GM12878 (cell line): ENCODE measurements around the gene COL19A1. TPM values are rescaled to one million over a fixed set of nuclear protein-coding genes. Genes with fewer than 3 reads are reported as not detected.

ENCODE experiments used
- BACH1 ChIP-seq: fragments of 450-650 bp; IDR thresholded peaks from 2 replicates; pipeline ENCODE4 v1.6.1; 2017; ENCODE audit warnings: mild to moderate bottlenecking, borderline replicate concordance
- CHD1 ChIP-seq: IDR thresholded peaks from 2 replicates; pipeline ENCODE4 v1.6.1; 2012; ENCODE audit warnings: low read depth, low read length, improper control_type of control experiment
- CHD2 ChIP-seq: IDR thresholded peaks from 2 replicates; pipeline ENCODE4 v1.6.1; 2011; ENCODE audit warnings: low read depth, low read length, improper control_type of control experiment, borderline replicate concordance
- DPF2 ChIP-seq: fragments of 450-650 bp; IDR thresholded peaks from 2 replicates; pipeline ENCODE4 v1.6.1; 2017; ENCODE audit warnings: mild to moderate bottlenecking
- FOXM1 ChIP-seq: IDR thresholded peaks from 2 replicates; pipeline ENCODE4 v1.6.1; 2012; ENCODE audit warnings: low read depth, mild to moderate bottlenecking, inconsistent platforms, low read length, moderate library complexity
- HDAC2 ChIP-seq: fragments of 200-600 bp; sonication (generic); IDR thresholded peaks from 2 replicates; pipeline ENCODE4 v1.6.1; 2017
- HSF1 ChIP-seq: fragments of 150-350 bp; IDR thresholded peaks from 2 replicates; pipeline ENCODE4 v1.6.1; 2014; ENCODE audit warnings: mild to moderate bottlenecking, low read depth, low read length
- IRF4 ChIP-seq: IDR thresholded peaks from 2 replicates; pipeline ENCODE4 v1.6.1; 2011; ENCODE audit warnings: low read depth, low read length
- KDM1A ChIP-seq: fragments of 200-600 bp; sonication (generic); IDR thresholded peaks from 2 replicates; pipeline ENCODE4 v1.6.1; 2016; ENCODE audit warnings: borderline replicate concordance
- MXI1 ChIP-seq: fragments of 150-350 bp; IDR thresholded peaks from 2 replicates; pipeline ENCODE4 v1.6.1; 2011; ENCODE audit warnings: low read depth, mild to moderate bottlenecking, inconsistent platforms, low read length, improper control_type of control experiment
- NBN ChIP-seq: fragments of 450-650 bp; IDR thresholded peaks from 2 replicates; pipeline ENCODE4 v1.6.1; 2016
- NR2F1 ChIP-seq: fragments of 450-650 bp; conservative IDR thresholded peaks from 2 replicates; pipeline ENCODE4 v1.6.1; 2017; ENCODE audit warnings: mild to moderate bottlenecking
- PAX5 ChIP-seq: IDR thresholded peaks from 2 replicates; pipeline ENCODE4 v1.6.1; 2011; ENCODE audit warnings: low read depth, low read length, borderline replicate concordance
- POLR2AphosphoS5 ChIP-seq: IDR thresholded peaks from 2 replicates; pipeline ENCODE4 v1.6.1; 2011; ENCODE audit warnings: mild to moderate bottlenecking, low read length, inconsistent platforms
- RAD21 ChIP-seq: IDR thresholded peaks from 2 replicates; pipeline ENCODE4 v1.6.1; 2011; ENCODE audit warnings: mild to moderate bottlenecking, low read depth, low read length, moderate library complexity; ENCODE audit not compliant: insufficient read depth
- RB1 ChIP-seq: fragments of 450-650 bp; formaldehyde crosslinking; IDR thresholded peaks from 2 replicates; pipeline ENCODE4 v1.6.1; 2017; ENCODE audit warnings: mild to moderate bottlenecking, borderline replicate concordance
- REST ChIP-seq: IDR thresholded peaks from 2 replicates; pipeline ENCODE4 v1.6.1; 2012; ENCODE audit warnings: mild to moderate bottlenecking, low read depth, low read length
- SIX5 ChIP-seq: IDR thresholded peaks from 2 replicates; pipeline ENCODE4 v1.6.1; 2011; ENCODE audit warnings: mild to moderate bottlenecking, low read depth, low read length, moderate library complexity; ENCODE audit not compliant: severe bottlenecking
- SP1 ChIP-seq: IDR thresholded peaks from one replicate; pipeline ENCODE4 v1.6.1; 2011; ENCODE audit warnings: low read depth, low read length
- SPI1 ChIP-seq: IDR thresholded peaks from 2 replicates; pipeline ENCODE4 v1.6.1; 2011; ENCODE audit warnings: low read depth, mild to moderate bottlenecking, low read length, moderate library complexity, borderline replicate concordance; ENCODE audit not compliant: insufficient read depth
- SRF ChIP-seq, 2 experiments: IDR thresholded peaks; 2 replicates each; pipeline ENCODE4 v1.6.1; 2011; ENCODE audit warnings: low read depth in 2 of 2, low read length in 2 of 2, mild to moderate bottlenecking in 1 of 2, moderate library complexity in 1 of 2
- SUZ12 ChIP-seq: fragments of 200-600 bp; sonication (generic); IDR thresholded peaks from one replicate; pipeline ENCODE4 v1.6.1; 2018; ENCODE audit warnings: antibody characterized with exemption, mild to moderate bottlenecking; ENCODE audit not compliant: unreplicated experiment
- TARDBP ChIP-seq: IDR thresholded peaks from 2 replicates; pipeline ENCODE4 v1.6.1; 2016; ENCODE audit warnings: borderline replicate concordance
- TCF12 ChIP-seq: IDR thresholded peaks from 2 replicates; pipeline ENCODE4 v1.6.1; 2011; ENCODE audit warnings: low read depth, mild to moderate bottlenecking, low read length
- TCF7 ChIP-seq: IDR thresholded peaks from 2 replicates; pipeline ENCODE4 v1.6.1; 2014; ENCODE audit warnings: antibody characterized with exemption, borderline replicate concordance
- ZNF274 ChIP-seq: IDR thresholded peaks from one replicate; pipeline ENCODE4 v1.8.0; 2011; ENCODE audit not compliant: insufficient read length, insufficient read depth
- polyA plus RNA-seq, 11 experiments: library from polyadenylated mRNA; depleted of rRNA in 4 of 11; unstranded in 6 of 11; stranded (reverse) in 5 of 11; fragments of >200 nt; fragmentation: Nextera tagmentation in 4 of 11; fragmentation: Illumina TruSeq in 1 of 11; extraction: Ambion mirVana in 4 of 11; extraction: Trizol in 1 of 11; gene quantifications; 1 replicate in 1 of 11; 2 replicates in 10 of 11; pipeline versions ENCODE4 v1.2.1 to v1.2.3, GENCODE V29; 2011 to 2016; ENCODE audit warnings: inconsistent platforms in 2 of 11, missing spikeins in 2 of 11, low read depth in 1 of 11
- total RNA-seq, 4 experiments: library from RNA; depleted of rRNA in 3 of 4; stranded (reverse); fragments of >200 nt in 3 of 4; fragmentation: Illumina TruSeq in 1 of 4; extraction: Trizol in 1 of 4; gene quantifications; 2 replicates each; pipeline versions ENCODE4 v1.2.1 to v1.2.3, GENCODE V29; 2013 to 2021
- TF ChIP-seq, protein P1 (sequence below): fragments of 450-650 bp; IDR thresholded peaks from 2 replicates; pipeline ENCODE4 v1.6.1; 2018; ENCODE audit warnings: mild to moderate bottlenecking, low read depth, moderate library complexity; ENCODE audit not compliant: partially characterized antibody

The COL19A1 gene
- total and polyA plus RNA-seq, 10 of the 15 experiments (the other 5 are each of a cell fraction or from before 2014, with no cell fraction given) = 1.1 to 13.5 (median 4.1) TPM

DNA sequence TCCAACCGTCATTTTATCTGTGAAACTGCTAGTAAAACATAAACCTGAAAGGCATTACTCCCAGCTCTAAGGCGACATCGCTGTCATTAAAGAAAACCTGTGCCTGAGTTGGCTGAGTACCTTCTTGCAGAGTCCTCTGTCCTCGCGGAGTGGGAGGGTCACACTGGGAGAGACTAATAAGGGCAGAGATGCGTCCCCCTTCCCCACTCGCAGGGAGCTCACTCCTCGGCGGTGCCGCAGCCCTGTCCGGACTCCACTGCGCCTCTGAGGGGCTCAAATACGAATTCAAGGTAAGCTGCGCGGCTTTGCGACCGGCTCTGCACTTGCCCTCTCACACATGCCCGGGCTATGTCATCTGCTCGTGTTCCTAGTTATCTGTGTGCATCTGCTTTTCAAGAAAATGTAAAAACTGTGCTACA, at the start of gene COL19A1 (continued):
- TF ChIP-seq SPI1 (no peak), SP1 (no peak), TCF12 (no peak), REST (0 out of 2 replicates have a peak, but pooled peaks have one; percentile 33), NR2F1 (no peak), TARDBP (no peak), HSF1 (no peak), MXI1 (no peak; the same call in 1 of the 2 replicates), SIX5 (no peak), BACH1 (no peak; the same call in 1 of the 2 replicates), TCF7 (no peak), IRF4 (no peak), CHD1 (peak; percentile 37; the same call in 1 of the 2 replicates), SUZ12 (no peak), RAD21 (no peak), RB1 (no peak), DPF2 (peak; percentile 13; the same call in 1 of the 2 replicates), CHD2 (no peak), SRF (IDR thresholded peaks at IDR 0.05; ENCODE audit: low read depth in 2 of 2, low read length in 2 of 2) (peak; percentile 21 to 55; a peak in 1 of 4 replicates), POLR2AphosphoS5 (peak; percentile 80), PAX5 (no peak), FOXM1 (no peak), KDM1A (no peak), ZNF274 (no peak), HDAC2 (no peak), NBN (0 out of 2 replicates have a peak, but pooled peaks have one; percentile 84)
- TF ChIP-seq, protein P1, sequence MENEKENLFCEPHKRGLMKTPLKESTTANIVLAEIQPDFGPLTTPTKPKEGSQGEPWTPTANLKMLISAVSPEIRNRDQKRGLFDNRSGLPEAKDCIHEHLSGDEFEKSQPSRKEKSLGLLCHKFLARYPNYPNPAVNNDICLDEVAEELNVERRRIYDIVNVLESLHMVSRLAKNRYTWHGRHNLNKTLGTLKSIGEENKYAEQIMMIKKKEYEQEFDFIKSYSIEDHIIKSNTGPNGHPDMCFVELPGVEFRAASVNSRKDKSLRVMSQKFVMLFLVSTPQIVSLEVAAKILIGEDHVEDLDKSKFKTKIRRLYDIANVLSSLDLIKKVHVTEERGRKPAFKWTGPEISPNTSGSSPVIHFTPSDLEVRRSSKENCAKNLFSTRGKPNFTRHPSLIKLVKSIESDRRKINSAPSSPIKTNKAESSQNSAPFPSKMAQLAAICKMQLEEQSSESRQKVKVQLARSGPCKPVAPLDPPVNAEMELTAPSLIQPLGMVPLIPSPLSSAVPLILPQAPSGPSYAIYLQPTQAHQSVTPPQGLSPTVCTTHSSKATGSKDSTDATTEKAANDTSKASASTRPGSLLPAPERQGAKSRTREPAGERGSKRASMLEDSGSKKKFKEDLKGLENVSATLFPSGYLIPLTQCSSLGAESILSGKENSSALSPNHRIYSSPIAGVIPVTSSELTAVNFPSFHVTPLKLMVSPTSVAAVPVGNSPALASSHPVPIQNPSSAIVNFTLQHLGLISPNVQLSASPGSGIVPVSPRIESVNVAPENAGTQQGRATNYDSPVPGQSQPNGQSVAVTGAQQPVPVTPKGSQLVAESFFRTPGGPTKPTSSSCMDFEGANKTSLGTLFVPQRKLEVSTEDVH = peak; percentile 25
